Measurements from ENCODE around the gene SLIT3. TPM values are rescaled to one million over a fixed set of nuclear protein-coding genes. Genes with fewer than 3 reads are reported as not detected.

Gene SLIT3
- total RNA-seq, 1 donor from 2014 or later: 56.6 TPM

DNA sequence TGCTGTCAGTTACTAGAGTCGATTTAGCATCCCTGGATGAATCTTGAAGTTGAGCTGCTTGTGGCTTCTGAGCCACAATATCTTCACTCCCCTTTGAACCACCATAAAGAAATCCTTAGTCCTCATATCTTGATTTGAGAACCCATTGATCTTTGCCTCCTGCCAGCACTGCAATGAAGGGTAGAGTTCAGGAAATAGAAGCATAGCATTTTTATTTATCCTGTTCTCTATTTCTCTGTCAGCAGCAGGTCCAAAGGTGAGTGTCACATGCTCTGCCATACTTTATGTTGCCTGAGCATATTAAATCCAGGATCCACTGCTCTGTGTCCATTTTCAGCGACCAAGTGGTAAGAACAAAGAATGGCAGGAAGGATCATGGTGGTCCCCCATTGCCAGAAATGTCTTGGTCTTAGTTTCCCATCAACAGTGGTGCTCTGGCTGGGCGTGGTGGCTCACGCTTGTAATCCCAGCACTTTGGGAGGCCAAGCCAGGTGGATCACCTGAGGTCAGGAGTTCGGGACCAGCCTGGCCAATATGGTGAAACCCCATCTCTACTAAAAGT, 641.6 kb downstream of the SLIT3 start:
- Mint-ChIP-seq H3K36me3 (peaks cover 11% of the 10 kb centered on the region), H3K27ac (no peak overlapping the region), H3K9me3 (no peaks in the 10 kb centered on the region), H3K4me1 (ENCODE audit: unreplicated experiment) (peaks cover 22% of the 10 kb centered on the region), H3K27me3 (peaks cover 8% of the 10 kb centered on the region), H3K4me3 (no peak overlapping the region)
- no peak for DNase-seq (ENCODE audit: extremely low spot score, unreplicated experiment)
- TF ChIP-seq, protein P1, sequence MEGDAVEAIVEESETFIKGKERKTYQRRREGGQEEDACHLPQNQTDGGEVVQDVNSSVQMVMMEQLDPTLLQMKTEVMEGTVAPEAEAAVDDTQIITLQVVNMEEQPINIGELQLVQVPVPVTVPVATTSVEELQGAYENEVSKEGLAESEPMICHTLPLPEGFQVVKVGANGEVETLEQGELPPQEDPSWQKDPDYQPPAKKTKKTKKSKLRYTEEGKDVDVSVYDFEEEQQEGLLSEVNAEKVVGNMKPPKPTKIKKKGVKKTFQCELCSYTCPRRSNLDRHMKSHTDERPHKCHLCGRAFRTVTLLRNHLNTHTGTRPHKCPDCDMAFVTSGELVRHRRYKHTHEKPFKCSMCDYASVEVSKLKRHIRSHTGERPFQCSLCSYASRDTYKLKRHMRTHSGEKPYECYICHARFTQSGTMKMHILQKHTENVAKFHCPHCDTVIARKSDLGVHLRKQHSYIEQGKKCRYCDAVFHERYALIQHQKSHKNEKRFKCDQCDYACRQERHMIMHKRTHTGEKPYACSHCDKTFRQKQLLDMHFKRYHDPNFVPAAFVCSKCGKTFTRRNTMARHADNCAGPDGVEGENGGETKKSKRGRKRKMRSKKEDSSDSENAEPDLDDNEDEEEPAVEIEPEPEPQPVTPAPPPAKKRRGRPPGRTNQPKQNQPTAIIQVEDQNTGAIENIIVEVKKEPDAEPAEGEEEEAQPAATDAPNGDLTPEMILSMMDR (conservative IDR thresholded peaks at IDR 0.05): no peak

DNA sequence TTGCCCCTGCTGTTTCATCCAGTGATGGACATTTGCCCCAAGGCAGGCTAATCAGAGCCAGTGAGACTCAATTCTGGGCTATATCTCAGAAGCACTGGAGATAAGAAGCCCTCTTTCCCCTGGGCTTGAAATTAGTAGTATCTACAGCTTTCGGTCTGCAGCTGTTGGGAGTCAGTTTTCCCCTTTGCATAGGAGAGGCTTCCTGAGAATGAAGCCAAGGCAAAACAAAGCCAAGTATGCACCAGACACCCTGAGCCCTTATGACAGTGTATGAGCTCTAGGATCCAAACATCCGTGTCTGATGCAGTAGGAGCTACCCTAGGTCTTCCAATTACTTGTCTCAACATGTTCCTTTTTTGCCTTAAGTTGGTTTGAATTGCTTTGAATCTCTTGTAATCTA, 642.5 kb downstream of the SLIT3 start:
- Mint-ChIP-seq H3K9me3 (no peaks in the 10 kb centered on the region), H3K36me3 (peaks cover 7% of the 10 kb centered on the region), H3K27me3 (peaks cover 4% of the 10 kb centered on the region), H3K27ac (peak overlapping the region; percentile 11), H3K4me1 (ENCODE audit: unreplicated experiment) (peaks cover 31% of the 10 kb centered on the region), H3K4me3 (no peak overlapping the region)
- TF ChIP-seq, protein P1 (conservative IDR thresholded peaks at IDR 0.05): no peak
- DNase-seq (ENCODE audit: extremely low spot score, unreplicated experiment): no peak

DNA sequence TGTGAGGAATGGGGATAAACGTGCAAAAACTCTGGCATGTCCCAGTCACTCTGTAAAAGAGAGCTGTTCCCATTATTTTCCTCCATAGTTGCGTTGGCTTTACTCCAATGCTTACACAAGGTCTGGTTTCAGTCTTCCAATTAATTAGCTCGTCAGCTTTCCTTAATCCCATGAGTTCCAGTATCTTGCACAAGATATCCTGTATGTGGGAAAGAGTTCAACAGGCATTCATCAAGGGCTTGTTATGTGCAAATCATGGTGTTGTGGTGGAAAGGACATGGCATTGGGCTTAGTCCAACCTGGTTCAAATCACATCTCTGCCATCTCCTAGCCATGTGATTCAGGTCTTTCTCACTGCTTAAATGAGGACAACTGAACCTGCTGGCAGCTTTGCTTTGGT, 644.3 kb downstream of the SLIT3 start:
- no peak overlapping the region for H3K4me3 Mint-ChIP-seq
- TF ChIP-seq, protein P1 (conservative IDR thresholded peaks at IDR 0.05): no peak
- H3K4me1 Mint-ChIP-seq (ENCODE audit: unreplicated experiment): peaks cover 36% of the 10 kb centered on the region
- no peak for DNase-seq (ENCODE audit: extremely low spot score, unreplicated experiment)
- peak overlapping the region; percentile 71 for H3K27ac Mint-ChIP-seq
- no peaks in the 10 kb centered on the region for H3K9me3 Mint-ChIP-seq
- H3K36me3 Mint-ChIP-seq: peaks cover 4% of the 10 kb centered on the region
- H3K27me3 Mint-ChIP-seq: no peaks in the 10 kb centered on the region

DNA sequence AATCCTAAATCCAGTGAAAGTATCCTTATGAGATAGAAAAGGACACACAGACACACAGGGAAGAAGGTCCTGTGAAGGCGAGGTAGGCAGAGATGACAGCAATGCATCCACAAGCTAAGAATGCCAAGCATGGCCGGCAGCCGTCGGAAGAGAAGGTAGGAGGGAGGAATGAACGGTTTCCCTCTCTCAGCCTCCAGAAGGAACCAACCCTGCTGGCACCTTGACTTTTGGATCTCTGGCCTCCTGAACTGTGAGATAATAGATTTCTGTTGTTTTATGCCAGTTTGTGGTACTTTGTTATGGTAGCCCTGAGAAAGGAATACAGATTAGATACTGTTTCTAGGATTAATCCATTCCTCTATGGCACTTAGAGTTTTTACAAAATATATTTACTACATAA, 645.6 kb downstream of the SLIT3 start:
- TF ChIP-seq, protein P1 (conservative IDR thresholded peaks at IDR 0.05): no peak
- no peak for DNase-seq (ENCODE audit: extremely low spot score, unreplicated experiment)
- H3K27me3 Mint-ChIP-seq: peaks cover 3% of the 10 kb centered on the region
- peaks cover 8% of the 10 kb centered on the region for H3K36me3 Mint-ChIP-seq
- peaks cover 36% of the 10 kb centered on the region for H3K4me1 Mint-ChIP-seq (ENCODE audit: unreplicated experiment)
- no peak overlapping the region for H3K27ac Mint-ChIP-seq
- no peak overlapping the region for H3K4me3 Mint-ChIP-seq
- no peaks in the 10 kb centered on the region for H3K9me3 Mint-ChIP-seq

DNA sequence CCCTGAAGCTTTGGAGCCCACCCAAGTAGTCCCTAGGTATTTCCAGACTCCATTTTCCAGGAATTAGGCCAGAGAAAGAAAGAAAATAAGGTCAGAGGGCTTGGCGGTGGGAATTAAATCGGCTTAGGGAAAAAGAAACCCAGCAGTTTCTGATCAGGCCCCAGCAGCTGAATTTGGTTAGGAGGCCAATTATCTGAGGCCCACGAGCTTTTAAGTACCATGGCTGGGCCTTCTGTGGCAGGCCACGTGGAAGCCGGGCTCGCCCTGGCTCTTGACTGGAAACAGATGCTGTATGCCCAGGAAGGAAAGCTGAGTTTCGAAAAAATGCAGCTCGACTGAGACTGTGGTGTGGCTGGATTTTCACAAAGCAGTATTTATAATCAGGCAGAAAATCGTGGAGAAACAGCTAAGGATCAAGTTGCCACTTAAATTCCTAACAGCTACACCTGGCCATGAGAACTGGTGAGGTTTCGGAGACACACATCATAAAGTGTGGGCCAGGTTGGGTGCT, 646.7 kb downstream of the SLIT3 start:
- DNase-seq (ENCODE audit: extremely low spot score, unreplicated experiment): peak; percentile 79
- H3K4me1 Mint-ChIP-seq (ENCODE audit: unreplicated experiment): peaks cover 36% of the 10 kb centered on the region
- H3K36me3 Mint-ChIP-seq: peaks cover 8% of the 10 kb centered on the region
- peak overlapping the region; percentile 62 for H3K4me3 Mint-ChIP-seq
- H3K27me3 Mint-ChIP-seq: peaks cover 3% of the 10 kb centered on the region
- H3K9me3 Mint-ChIP-seq: no peaks in the 10 kb centered on the region
- TF ChIP-seq, protein P1 (conservative IDR thresholded peaks at IDR 0.05): no peak
- peak overlapping the region; percentile 68 for H3K27ac Mint-ChIP-seq
